ENCODE data around the gene RINT1.

DNA sequence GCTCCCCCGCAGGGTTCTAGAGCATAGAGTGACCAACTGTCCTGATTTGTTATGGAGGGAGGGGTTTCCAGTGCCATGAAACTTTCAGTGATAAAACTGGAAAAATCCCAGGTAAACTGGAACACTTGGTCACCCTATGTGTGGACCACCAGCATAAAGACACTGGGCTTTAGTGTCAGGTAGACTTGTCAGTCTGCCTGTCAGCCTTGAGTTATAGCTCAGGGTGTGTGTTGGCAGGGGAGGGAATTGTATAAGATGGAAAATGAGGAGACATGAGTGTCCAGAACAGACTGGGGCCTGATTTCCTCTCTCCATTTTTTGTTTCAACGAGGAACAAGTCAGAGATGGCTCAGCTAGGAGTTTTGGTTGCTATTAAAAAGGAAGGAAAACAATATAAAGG lies 59.5 kb downstream of the RINT1 start:
- TF ChIP-seq, protein P1, sequence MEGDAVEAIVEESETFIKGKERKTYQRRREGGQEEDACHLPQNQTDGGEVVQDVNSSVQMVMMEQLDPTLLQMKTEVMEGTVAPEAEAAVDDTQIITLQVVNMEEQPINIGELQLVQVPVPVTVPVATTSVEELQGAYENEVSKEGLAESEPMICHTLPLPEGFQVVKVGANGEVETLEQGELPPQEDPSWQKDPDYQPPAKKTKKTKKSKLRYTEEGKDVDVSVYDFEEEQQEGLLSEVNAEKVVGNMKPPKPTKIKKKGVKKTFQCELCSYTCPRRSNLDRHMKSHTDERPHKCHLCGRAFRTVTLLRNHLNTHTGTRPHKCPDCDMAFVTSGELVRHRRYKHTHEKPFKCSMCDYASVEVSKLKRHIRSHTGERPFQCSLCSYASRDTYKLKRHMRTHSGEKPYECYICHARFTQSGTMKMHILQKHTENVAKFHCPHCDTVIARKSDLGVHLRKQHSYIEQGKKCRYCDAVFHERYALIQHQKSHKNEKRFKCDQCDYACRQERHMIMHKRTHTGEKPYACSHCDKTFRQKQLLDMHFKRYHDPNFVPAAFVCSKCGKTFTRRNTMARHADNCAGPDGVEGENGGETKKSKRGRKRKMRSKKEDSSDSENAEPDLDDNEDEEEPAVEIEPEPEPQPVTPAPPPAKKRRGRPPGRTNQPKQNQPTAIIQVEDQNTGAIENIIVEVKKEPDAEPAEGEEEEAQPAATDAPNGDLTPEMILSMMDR (CRISPR knock-in tag; IDR thresholded peaks at IDR 0.05), result no peak
- TF ChIP-seq CREM (IDR thresholded peaks at IDR 0.05), result no peak
- no peak for TF ChIP-seq CREM (CRISPR knock-in tag; IDR thresholded peaks at IDR 0.05)
- no peak for TF ChIP-seq ARNT (IDR thresholded peaks at IDR 0.05)
- TF ChIP-seq, protein P2, sequence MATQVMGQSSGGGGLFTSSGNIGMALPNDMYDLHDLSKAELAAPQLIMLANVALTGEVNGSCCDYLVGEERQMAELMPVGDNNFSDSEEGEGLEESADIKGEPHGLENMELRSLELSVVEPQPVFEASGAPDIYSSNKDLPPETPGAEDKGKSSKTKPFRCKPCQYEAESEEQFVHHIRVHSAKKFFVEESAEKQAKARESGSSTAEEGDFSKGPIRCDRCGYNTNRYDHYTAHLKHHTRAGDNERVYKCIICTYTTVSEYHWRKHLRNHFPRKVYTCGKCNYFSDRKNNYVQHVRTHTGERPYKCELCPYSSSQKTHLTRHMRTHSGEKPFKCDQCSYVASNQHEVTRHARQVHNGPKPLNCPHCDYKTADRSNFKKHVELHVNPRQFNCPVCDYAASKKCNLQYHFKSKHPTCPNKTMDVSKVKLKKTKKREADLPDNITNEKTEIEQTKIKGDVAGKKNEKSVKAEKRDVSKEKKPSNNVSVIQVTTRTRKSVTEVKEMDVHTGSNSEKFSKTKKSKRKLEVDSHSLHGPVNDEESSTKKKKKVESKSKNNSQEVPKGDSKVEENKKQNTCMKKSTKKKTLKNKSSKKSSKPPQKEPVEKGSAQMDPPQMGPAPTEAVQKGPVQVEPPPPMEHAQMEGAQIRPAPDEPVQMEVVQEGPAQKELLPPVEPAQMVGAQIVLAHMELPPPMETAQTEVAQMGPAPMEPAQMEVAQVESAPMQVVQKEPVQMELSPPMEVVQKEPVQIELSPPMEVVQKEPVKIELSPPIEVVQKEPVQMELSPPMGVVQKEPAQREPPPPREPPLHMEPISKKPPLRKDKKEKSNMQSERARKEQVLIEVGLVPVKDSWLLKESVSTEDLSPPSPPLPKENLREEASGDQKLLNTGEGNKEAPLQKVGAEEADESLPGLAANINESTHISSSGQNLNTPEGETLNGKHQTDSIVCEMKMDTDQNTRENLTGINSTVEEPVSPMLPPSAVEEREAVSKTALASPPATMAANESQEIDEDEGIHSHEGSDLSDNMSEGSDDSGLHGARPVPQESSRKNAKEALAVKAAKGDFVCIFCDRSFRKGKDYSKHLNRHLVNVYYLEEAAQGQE (IDR thresholded peaks at IDR 0.05; ENCODE audit: borderline replicate concordance in 1 of 2, low read depth in 1 of 2, low read length in 2 of 2), result no peak
- TF ChIP-seq KDM4B (CRISPR knock-in tag; IDR thresholded peaks at IDR 0.05), result no peak
- TF ChIP-seq, protein P3, sequence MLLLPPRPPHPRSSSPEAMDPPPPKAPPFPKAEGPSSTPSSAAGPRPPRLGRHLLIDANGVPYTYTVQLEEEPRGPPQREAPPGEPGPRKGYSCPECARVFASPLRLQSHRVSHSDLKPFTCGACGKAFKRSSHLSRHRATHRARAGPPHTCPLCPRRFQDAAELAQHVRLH (CRISPR knock-in tag; IDR thresholded peaks at IDR 0.05; ENCODE audit: borderline replicate concordance, low read depth), result no peak
- TF ChIP-seq POLR2A (IDR thresholded peaks at IDR 0.05; ENCODE audit: insufficient read depth in 1 of 2, low read depth in 2 of 2, low read length in 2 of 2), result no peak
- no peak for TF ChIP-seq RAD21 (CRISPR knock-in tag; IDR thresholded peaks at IDR 0.05)
- TF ChIP-seq KLF12 (CRISPR knock-in tag; IDR thresholded peaks at IDR 0.05; ENCODE audit: borderline replicate concordance), result no peak
- TF ChIP-seq, protein P4, sequence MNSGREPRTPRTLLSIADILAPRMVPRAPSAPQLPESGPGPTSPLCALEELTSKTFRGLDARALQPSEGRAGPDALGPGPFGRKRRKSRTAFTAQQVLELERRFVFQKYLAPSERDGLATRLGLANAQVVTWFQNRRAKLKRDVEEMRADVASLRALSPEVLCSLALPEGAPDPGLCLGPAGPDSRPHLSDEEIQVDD (CRISPR knock-in tag; IDR thresholded peaks at IDR 0.05; ENCODE audit: borderline replicate concordance), result no peak
- TF ChIP-seq JUNB (CRISPR knock-in tag; IDR thresholded peaks at IDR 0.05; ENCODE audit: borderline replicate concordance), result no peak
- no peak for TF ChIP-seq IRF2 (CRISPR knock-in tag; IDR thresholded peaks at IDR 0.05)
- TF ChIP-seq ZNF143 (CRISPR knock-in tag; IDR thresholded peaks at IDR 0.05), result no peak
